NCI-H82 treated with DMSO at 0.1 percent for 48 hours (cell line): ENCODE results near the gene MMP27.

ENCODE experiments used
- DNase-seq: peaks from one replicate; lab custom pipeline; 2025; ENCODE audit not compliant: unreplicated experiment; lab: John Stamatoyannopoulos, UW

MMP27 gene

DNA sequence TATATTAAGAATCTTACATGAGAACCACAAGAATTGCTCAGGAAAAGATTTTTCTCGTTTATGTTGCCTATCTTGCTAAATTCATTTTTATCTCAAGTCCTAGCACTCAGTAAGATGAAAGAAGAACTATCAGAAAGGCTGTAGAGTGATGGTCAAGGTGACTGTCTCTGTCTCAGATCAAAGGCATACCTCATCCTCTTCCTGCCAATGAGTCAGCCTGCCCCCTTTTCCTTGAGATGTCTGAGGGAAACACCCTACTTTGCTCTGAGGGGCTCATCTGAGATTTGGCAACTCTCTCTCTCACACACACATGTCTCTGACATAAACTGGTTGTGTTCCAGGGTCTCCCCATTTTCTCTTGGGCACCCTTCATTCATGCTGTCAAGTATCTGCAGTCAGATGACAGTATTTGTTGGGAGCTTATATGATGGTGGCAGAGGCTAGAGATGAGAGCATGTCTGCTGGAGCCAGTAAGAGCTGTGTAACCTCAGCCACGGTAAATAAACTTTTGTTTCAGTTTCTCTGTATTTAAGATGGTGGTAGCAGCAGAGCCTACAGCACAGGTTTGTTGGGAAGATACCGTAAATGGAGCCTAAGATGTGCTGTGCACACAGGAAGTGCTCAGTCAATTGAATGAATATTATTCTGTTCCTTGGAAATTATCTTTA, 1.6 kb downstream of the MMP27 start:
- no peak for DNase-seq

DNA sequence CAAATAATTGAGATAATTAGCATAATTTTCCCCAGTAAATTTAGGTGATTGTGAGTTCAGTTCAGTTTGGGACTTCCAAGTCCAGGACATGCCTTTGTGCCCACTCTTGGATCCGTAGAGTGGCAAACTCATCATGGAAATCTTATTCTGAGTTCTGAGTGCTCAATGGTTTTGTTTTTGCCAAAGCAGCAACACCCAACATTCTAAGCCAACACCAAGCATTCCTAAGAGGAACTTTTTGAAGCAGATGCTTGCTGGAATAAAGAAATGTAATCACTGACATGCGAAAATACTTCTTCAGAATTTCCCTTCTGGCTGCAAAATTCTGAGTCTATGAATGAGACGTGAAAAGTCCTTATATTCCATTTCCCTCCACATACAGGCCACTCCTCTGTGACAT, 10.4 kb downstream of the MMP27 start:
- DNase-seq = no peak

DNA sequence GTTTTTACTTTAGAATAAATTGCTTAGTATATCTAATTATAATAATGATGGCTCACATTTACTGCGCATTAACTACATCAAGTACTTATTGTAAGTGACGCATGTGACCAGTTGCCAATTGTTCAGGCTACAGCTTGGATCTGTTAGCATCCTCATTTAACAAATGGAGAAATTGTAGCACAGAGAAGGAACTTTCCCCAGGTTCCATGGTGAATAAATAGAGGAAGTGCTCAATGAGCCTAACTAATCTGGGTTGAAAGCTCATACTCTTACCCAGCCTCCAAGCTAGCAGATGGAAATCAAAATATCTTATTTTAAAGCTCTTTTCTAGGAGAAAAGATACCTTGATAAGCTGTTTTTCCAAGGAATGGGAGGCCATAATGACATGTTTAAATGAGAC, 19.8 kb downstream of the MMP27 start:
- no peak for DNase-seq

DNA sequence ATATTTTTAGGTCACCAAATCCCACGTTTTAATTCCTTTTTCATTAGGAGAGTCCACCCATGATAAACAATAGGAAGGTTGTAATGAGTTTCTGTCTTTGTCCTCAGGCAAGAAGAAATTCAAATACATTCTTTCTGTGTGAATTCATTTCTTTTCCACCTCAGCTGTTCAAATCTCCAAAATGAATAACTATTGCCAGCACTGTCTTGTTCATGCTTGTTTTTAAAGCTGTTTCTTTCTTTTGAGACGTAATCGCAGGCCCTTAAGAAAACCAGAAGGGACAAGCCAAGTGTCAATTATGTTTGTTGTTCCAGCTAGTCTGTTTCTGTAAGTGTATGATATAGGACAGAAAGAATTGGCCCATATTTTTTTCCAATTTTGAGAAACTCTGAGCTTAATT, 20.2 kb downstream of the MMP27 start:
- no peak for DNase-seq

DNA sequence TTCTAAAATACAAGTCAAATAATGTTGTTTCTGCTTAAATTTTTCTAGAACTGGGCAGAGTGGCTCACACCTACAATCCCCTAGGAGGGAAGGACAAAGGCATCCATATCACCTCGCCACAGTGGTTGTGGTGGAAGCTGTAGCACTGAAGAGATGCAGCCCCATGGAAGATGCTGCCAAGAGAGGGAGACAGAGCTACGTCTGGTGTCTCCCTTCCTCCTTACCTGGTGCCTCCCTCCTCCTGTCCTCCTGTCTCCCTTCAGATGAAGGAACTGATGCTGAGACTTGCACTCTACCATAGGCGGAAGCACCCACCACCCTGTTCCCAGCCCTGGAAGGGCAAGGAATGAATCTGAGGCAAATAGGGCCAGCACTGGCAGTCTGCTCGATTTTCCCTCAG, 22.3 kb downstream of the MMP27 start:
- no peak for DNase-seq

DNA sequence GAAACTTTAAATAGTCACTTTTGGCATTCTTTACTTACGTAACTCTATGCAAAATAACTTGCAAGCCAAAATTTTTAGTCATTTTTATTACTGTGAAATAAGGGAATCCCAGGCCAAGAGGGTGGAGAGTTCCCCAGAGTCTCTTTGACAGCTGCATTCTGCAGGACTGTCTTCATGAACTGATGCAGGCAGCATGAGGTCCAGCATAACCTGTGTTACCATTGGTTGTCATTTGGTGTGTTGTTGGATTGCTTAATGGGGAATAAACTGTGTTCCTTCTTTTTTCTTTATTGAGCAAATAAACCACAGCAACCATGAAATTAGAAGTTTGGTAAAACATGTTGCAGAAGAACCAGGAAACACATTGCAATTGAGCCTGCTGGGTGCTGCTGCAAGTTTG, 24.6 kb downstream of the MMP27 start:
- no peak for DNase-seq

DNA sequence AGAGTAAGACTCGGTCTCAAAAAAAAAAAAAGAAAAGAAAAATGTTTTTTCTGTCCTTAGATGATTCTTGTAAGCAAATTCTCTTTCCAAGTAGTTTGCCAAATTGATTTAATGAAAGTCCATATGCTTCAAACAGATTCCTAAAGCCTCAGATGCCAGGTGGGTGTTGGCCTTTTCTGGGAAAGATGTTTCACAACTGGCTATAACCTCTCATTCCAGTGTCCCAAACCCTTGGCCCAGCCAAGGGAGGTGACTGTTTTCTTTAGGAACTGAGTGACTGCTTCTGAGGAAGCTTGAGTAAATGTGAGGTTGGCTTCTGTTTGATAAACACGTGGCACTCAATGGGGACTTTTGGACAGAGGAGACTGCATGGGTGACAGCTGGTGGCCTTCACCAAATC, 27.5 kb downstream of the MMP27 start:
- DNase-seq = no peak

DNA sequence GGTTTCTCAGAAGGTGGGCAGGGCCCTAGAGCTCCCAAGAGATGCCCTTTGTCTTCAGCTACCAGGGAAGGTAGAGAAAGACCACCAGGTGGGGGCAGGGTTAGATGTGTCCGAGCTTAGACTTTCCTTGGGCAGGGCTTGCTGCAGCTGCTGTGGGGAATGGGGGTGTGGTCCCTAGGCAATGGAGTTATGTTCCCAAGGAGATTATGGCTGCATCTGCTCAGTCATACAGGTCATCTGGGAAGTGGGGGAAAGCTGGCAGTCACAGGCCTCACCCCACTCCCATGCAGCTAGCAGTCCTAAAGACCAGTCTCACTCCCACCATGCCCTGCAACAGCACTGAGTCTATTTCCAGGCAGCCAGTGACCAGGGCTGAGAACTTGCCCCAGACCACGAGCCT, 29.5 kb downstream of the MMP27 start:
- no peak for DNase-seq

DNA sequence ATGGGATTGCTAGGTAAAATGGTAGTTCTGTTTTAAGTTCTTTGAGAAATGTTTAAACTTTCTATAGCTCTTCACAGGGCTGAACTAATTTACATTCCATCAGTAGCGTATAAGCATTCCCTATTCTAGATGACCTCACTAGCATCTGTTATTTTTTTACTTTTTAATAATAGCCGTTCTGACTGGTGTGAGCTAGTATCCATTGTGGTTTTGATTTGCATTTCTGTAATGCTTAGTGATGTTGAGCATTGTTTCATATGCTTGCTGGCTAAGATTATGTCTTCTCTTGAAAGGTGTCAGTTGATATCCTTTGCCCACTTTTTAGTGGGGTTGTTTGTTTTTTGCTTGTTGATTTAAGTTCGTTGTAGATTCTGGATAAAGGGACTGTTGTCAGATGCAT, 35.9 kb downstream of the MMP27 start:
- DNase-seq = no peak

DNA sequence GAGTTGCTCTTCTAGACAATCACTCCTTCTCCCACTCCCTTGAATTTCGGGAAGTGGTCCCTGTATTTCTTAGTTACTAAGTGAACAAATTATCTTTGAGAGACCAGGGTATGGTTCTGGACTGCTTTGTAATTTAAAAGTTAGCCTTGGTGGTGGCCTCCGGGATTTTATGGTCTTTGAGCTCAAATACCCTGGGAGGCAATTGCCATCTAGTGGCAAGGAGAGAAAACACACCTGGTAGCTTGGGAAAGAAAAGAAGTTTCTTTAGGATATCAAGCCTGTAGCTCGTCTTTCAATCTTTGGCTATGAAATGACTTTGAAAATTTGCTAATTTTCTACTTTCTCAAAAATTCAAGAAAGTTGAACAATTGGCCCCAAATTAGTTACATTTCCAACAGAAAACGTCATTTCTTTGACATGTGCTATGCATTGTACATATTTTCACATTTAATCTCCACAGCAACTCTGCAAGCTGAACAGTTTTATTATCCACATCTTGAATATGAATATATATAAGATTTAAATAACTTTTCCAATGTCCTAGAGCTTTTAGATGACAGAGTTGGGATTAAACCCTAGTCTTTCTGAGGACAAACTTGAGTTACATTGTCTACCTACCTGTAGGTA, 39.1 kb downstream of the MMP27 start:
- DNase-seq = no peak

DNA sequence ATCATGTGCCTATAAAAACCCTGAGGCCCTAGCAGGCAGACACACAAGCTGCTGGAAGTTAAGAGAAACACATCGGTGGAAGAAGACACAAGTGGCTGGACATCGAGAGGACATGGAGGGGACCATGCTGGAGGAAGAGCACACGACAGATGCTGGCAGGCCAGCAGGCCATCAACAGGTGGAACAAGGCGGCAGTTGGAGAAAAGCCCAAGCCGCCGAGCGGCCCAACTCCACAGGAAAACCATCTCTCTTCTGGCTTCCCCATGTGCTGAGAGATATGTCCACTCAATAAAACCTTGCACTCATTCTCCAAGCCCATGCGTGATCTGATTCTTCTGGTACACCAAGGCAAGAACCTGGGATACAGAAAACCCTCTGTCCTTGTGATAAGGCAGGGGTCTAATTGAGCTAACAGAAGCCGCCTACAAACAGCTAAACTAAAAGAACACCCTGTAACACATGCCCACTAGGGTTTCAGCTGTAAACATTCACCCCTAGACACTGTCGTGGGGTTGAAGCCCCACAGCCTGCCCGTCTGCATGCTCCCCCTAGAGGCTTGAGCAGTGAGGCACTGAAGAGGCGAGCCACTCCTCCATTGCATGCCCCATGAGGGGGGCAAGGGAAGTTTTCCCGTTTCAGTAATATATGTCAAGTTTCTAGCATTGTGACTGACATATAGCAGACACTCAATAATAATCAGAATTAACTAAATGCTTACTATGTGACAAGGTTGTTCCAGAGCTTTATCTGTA, 41.4 kb downstream of the MMP27 start:
- no peak for DNase-seq

DNA sequence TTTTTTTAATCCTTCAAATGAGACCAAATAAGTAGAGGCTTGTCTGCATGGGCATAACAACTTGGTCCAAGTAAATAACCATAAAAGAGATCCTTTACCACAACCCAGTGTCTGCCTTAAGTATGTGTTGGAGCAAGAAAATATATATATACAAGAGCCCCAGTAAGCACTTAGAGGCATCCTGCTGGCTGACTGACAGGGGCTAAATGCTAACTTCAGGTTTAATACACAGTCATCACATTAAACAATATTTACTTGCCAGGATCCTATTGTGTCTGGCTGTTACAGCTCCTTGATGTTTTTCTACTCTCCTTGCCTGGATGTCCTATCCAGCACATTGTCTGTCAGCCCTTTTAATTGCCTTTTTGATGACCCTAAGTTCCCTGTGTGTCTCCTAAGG, 43.0 kb downstream of the MMP27 start:
- DNase-seq = no peak

DNA sequence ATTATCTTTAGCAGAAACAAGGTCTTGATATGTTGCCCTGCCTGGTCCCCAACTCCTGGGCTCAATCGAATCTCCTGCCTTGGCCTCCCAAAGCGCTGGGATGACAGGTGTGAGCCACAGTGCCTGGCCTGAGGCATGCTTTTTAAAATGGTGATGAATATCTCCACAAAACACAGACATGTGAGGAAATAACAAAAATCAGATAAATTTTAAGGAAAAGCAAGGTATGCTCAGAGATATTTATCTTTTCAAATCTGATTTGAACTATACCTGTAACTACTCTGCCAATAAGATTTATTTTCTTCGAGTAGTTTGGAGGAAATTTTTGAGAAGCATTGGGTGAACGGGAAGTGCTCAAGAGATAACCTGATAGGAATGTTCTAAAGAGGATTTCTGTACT, 44.5 kb downstream of the MMP27 start:
- DNase-seq = no peak

DNA sequence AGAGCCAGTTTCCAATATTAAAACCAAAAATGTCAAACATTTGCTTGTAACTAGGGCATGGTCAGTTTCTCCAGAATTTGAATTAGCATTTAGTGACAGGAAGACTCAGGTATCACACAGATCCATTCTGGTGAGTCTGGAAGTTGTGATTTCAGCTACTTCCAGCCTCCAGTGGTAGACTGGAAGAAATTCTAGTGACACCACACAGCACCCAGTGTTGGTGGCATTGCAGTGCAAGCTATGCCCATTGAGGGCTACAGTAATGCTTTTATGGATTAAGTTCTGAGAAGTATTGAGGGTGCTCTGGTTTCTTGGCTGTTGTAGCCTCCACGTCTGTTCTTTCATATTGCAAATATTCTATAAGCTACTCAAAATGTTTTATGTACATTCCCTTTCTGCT, 49.0 kb downstream of the MMP27 start:
- DNase-seq = no peak

DNA sequence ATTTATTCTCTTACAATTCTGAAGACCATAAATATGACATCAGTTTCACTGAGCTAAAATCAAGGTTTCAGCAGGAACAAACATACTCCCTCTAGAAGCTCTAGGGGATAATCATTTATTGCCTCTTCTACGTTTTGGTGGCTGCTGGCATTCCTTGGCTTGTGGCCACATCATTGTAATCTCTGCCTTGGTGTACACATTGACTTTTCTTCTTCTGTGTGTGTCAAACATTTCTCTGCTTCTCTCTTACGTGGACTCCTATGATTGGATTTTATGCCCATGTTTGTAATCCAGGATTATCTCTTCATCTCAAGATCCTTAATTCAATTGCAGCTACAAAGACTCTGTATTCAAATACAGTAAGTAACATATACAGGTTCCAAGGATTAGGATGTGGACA, 50.0 kb downstream of the MMP27 start:
- DNase-seq = no peak

DNA sequence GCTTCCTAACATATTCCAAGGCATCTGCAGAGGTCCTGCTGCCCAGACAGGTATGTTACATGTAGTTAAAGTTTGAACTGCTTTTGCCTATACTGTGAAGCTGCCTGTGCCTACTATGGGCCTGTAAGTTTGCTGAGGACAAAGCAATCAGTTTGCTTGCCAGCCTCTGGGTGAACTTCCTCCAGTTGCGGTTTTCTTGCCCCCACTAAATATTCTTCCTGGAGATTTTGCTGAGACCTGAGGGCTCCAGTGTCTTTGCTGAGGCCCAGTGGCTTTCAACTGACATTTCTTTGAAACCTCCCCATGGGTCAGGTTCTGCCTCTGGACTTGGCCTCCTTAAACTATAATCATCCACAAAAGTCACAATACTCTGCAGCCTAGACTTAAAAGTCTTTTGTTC, 50.8 kb downstream of the MMP27 start:
- DNase-seq = no peak

DNA sequence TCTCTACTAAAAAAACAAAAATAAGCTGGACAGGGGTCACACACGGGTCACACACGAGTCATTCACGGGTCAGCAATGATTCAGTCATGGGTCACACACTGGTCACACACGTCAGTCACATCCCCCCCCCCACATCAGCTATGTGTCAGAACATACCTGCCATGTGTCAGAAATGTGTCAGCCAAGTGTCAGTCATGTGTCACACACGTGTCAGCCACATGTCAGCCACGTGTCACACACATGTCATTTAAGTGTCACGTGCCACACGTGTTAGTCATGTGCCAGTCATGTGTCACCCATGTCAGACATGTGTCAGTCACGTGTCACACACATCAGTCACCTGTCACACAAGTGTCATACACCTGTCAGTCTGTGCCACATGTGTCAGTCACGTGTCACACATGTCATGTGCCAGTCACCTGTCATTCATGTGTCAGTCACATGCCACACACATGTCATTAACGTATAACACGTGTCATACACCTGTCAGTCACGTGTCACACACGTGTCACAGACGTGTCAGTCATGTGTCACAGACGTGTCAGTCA, 51.8 kb downstream of the MMP27 start:
- DNase-seq = no peak

DNA sequence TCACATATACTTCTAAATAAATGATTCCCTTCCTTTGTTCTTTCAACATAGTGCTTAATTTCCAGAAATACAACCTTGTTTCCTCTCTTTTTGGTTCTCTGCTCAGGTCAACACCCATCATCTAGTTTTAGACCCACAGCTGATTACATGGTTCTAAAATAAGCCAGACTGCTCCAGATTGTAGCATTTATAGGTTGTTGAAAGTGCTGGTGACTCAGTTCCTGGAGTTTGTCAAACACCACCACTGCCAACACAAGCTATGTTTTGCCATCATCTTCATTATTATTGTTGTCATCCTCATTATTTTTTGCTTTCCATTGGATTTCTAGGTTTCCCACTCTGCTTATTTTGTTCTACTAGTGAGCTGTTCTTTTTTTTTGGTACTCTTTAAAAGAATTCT, 58.1 kb downstream of the MMP27 start:
- DNase-seq = no peak

DNA sequence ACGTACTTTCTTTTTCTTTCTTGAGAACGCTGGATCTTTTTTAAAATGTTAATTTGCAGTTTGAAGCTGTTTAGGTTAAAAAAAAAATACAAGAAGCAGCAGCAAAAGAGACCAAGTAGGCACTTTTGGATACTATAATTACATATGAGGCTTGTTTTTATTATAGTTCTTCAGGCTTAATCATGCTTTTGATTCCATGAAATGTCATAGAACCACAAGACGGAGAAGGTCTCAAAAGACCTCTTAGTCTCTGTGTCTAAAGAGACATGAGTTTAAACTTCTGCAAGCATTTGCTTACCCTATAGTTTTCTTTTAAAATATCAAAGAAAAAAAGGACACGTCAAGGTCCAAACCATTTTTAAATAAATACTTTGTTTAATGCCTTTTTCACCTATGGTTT, 61.6 kb downstream of the MMP27 start:
- DNase-seq = no peak
